Cardiac fibroblast (primary cell): ENCODE results near the gene NUMBL.

Experiments
- DNase-seq, 2 donors: peaks; one replicate each; pipeline versions ENCODE4 v3.0.0 to v3.0.0-alpha.2; 2010; ENCODE audit warnings: low read depth in 2 of 2
- H3K4me3 ChIP-seq, 2 donors: replicated peaks in 1 of 2; 1 replicate in 1 of 2; 2 replicates in 1 of 2; pipeline ENCODE4 v1.5.1; 2011; ENCODE audit warnings: low read depth in 2 of 2, low read length in 2 of 2, mild to moderate bottlenecking in 2 of 2, moderate library complexity in 1 of 2
- CTCF ChIP-seq: IDR thresholded peaks from one replicate; pipeline ENCODE4 v1.5.1; 2011; ENCODE audit warnings: low read depth, mild to moderate bottlenecking, low read length, inconsistent platforms

NUMBL gene

GRCh38 chr19:40617961-40618360 is 72.5 kb downstream of the NUMBL start:
- DNase-seq, result no peak
- H3K4me3 ChIP-seq, result no peak overlapping the region
- TF ChIP-seq CTCF, result no peak

- no peak for TF ChIP-seq CTCF
Observed at GRCh38 chr19:40616941-40617340, 73.5 kb downstream of the NUMBL start.

GRCh38 chr19:40616178-40616577 is 74.3 kb downstream of the NUMBL start:
- TF ChIP-seq CTCF, result no peak
- DNase-seq, result no peak

More at GRCh38 chr19:40616941-40617340, 73.5 kb downstream of the NUMBL start:
- no peak for DNase-seq
- no peak overlapping the region for H3K4me3 ChIP-seq

More at GRCh38 chr19:40616178-40616577, 74.3 kb downstream of the NUMBL start:
- H3K4me3 ChIP-seq, result no peak overlapping the region
